ENCODE measurements around the gene SFTPA1. TPM values are rescaled to one million over a fixed set of nuclear protein-coding genes. Genes with fewer than 3 reads are reported as not detected.

The SFTPA1 gene
- total and polyA plus RNA-seq, 3 donors (not counting 1 experiment from before 2014, with no cell fraction given), result not detected

Other genes starting within 250 kb of the SFTPA1 start
- gene ZCCHC24, start 165.3 kb upstream of the SFTPA1 start, total RNA-seq, result 1 to 10 TPM; 3.1 to 7.3 TPM
- gene ZCCHC24, start 165.3 kb upstream of the SFTPA1 start, polyA plus RNA-seq, result 1.6 TPM
- 1 to 10 TPM in 1 of 2 donors, under 1 TPM in 1; 0.67 to 1.3 TPM for gene EIF5AL1, start 98.4 kb upstream of the SFTPA1 start, total RNA-seq
- gene EIF5AL1, start 98.4 kb upstream of the SFTPA1 start, polyA plus RNA-seq, result 4.1 TPM
- gene SFTPA2, start 50.5 kb upstream of the SFTPA1 start, total RNA-seq, result not detected
- gene SFTPA2, start 50.5 kb upstream of the SFTPA1 start, polyA plus RNA-seq, result not detected
- gene NUTM2B, start 92.3 kb downstream of the SFTPA1 start, total RNA-seq, result under 1 TPM; 0.47 to 0.50 TPM
- 0.52 TPM for gene NUTM2B, start 92.3 kb downstream of the SFTPA1 start, polyA plus RNA-seq
- gene NUTM2E, start 215.8 kb downstream of the SFTPA1 start, total RNA-seq, result under 1 TPM in 1 of 2 donors, not detected in 1; 0.16 TPM
- gene NUTM2E, start 215.8 kb downstream of the SFTPA1 start, polyA plus RNA-seq, result not detected

All from mammary epithelial cell (primary cell).